VCaP (cell line): Measurements from ENCODE around the gene NXF2.
"Not testable (repeated sequence)": the region's sequence is repeated elsewhere in the genome, so short reads cannot be mapped to it uniquely, and the experiment has no call there.

Experiments used
- H3K27ac ChIP-seq: fragments of 450-650 bp; 2 replicates; pipeline ENCODE4 v1.5.1; 2017
- TF ChIP-seq, protein P1 (sequence below): fragments of 450-650 bp; conservative IDR thresholded peaks from 2 replicates; pipeline ENCODE4 v1.5.1; 2017; ENCODE audit warnings: mild to moderate bottlenecking, moderate library complexity

Gene NXF2, protein sequence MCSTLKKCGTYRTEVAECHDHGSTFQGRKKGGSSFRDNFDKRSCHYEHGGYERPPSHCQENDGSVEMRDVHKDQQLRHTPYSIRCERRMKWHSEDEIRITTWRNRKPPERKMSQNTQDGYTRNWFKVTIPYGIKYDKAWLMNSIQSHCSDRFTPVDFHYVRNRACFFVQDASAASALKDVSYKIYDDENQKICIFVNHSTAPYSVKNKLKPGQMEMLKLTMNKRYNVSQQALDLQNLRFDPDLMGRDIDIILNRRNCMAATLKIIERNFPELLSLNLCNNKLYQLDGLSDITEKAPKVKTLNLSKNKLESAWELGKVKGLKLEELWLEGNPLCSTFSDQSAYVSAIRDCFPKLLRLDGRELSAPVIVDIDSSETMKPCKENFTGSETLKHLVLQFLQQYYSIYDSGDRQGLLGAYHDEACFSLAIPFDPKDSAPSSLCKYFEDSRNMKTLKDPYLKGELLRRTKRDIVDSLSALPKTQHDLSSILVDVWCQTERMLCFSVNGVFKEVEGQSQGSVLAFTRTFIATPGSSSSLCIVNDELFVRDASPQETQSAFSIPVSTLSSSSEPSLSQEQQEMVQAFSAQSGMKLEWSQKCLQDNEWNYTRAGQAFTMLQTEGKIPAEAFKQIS

DNA sequence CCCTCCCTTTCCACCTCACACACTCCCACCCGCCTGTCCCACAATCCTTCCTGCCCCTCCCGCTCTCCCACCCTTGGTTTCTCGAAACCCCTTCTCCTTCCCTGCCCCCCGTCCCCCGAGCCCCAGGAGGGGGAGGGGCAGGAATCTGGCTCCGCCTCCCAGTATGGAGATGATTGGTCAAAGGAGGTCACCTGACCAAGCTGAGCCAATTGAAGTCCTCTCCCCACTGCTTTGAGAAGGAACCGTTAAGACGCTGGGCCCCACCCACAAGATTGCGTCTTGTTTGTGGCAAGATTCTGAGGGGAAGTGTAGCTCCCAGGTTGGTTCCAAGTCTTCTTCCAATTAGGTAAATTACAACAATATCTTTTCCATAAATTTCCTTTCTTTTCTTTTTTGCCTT lies at the start of gene NXF2:
Gene NXF2, plus strand, starts transcription at position 275 of the 400 bp plus-strand sequence. CDS start 59,912 bp downstream, outside the sequence.
- H3K27ac ChIP-seq, result not testable (repeated sequence)

DNA sequence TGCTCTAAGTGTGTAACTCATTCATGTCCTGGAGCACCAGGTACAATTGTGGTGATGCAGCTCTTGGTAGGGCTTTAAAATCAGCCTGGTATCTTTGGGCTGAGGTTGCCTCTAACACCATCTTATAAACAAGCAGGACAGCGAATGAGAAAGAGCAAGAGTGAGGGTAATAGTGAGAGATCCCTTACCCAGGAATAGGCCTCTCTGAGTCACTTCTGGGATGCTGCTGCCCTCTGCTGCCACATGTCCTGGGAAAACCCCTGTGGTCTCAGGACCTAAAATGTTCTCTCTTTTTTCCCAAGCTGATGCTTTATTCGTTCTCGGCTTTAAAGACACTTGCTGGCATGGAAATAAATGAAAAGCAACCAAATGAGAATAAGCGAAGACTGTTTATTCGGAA lies 39.0 kb upstream of the NXF2 start:
- H3K27ac ChIP-seq, result not testable (repeated sequence)

DNA sequence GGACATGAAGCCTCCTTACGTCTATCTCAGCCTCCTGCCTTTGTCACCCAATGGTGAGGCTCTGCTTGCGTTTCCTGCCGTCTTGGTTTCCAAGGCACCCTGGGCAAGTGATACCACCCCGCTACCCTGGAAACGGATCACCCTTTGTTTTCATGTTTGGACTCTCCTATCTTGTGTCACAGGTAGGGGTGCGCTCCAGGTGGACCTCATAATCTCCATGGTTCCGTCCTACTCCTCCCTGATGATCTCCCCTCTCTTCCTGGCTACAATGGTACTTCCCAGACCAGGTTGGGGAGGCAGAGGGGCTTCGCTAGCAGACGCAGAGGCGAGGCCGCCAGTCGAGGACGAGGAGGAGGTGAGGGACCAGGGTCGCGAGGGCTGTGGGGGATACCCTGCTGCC lies 32.0 kb upstream of the NXF2 start, which contains the start of gene TCP11X1:
Gene TCP11X1, plus strand, starts transcription at position 316 of the 400 bp plus-strand sequence.
- not testable (repeated sequence) for H3K27ac ChIP-seq

DNA sequence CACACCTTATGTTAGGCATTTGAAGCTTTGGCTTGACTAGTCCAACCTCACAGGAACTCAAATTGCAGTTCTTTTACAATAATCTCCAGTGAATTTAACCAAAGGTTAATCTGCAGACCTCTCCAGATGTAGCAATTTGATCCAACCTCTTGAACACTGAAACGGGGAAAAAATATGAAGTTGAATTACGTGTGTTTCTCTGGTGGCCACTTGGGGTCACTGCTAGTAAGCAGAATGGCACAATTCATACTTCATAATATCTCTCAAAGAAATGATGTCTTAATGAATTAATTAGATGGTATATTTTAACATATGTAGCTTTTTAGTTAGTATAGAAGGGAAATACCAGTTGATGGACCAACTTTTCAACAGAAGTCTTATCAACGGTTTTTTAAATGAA lies 30.5 kb upstream of the NXF2 start:
- not testable (repeated sequence) for H3K27ac ChIP-seq

DNA sequence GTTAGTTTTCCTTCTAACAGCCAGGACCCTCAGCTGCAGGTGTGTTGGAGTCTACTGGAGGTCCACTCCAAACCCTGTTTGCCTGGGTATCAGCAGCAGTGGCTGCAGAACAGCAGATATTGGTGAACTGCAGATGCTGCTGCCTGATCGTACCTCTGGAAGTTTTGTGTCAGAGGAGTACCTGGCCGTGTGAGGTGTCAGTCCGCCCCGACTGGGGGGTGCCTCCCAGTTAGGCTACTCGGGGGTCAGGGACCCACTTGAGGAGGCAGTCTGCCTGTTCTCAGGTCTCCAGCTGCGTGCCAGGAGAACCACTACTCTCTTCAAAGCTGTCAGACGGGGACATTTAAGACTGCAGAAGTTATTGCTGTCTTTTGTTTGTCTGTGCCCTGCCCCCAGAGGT lies 11.3 kb upstream of the NXF2 start:
- not testable (repeated sequence) for H3K27ac ChIP-seq

DNA sequence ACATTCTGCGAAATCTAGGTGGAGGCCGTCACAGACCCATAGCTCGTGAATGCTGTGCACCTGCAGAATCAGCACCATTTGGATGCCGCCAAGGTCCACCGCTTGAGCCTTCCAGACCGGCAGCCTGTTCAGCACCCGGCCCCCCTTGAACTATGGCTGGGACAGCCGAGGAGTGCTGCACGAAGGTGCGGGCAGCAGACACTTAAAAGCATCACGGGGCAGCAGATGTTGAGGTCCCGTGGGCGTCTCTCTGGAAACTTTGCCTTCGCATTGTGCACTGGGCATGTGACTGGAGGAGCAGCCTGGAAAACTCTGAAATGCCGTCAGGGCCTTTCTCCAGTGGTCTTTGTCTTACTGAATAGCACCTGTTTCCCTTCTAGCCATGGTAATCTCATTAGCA lies 6.7 kb upstream of the NXF2 start:
- not testable (repeated sequence) for H3K27ac ChIP-seq

DNA sequence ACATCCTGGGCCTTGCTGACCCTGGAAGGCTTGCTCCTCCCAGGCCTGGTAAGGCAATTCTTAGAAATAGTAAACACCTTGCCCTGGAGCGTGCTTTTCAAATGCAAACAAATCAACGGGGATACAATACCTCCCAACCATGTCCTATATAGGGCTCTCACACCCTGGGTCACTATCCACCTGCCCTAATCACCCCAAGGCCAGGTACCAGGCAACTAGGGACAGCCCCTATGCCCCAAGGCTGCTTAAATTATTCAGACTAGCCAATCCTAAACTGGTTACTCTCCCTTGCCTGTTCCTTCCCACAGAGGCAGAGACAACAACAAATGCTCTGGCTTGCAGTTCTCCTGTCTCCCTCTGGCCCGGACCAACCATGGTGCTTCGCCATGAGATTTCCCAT lies 25.3 kb downstream of the NXF2 start:
- not testable (repeated sequence) for H3K27ac ChIP-seq

DNA sequence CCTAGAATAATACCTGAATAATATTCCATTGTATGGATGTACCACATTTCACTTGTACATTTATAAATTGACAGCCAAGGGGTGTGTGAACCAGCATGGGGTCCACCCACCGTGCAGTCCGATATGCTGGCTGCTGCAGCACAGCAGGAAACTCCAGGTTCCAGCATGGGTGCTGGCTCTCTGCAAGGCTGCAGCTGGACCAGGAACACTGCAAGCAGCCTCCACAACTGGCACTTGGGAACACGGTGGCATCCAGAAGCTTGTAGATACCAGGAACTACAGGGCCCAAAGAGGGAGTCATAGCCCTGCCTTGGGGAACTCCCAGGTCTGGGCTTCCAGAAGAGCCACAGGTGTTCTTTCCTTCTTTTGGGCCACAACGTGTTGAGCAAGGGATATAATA lies 91.2 kb downstream of the NXF2 start:
- TF ChIP-seq, protein P1, sequence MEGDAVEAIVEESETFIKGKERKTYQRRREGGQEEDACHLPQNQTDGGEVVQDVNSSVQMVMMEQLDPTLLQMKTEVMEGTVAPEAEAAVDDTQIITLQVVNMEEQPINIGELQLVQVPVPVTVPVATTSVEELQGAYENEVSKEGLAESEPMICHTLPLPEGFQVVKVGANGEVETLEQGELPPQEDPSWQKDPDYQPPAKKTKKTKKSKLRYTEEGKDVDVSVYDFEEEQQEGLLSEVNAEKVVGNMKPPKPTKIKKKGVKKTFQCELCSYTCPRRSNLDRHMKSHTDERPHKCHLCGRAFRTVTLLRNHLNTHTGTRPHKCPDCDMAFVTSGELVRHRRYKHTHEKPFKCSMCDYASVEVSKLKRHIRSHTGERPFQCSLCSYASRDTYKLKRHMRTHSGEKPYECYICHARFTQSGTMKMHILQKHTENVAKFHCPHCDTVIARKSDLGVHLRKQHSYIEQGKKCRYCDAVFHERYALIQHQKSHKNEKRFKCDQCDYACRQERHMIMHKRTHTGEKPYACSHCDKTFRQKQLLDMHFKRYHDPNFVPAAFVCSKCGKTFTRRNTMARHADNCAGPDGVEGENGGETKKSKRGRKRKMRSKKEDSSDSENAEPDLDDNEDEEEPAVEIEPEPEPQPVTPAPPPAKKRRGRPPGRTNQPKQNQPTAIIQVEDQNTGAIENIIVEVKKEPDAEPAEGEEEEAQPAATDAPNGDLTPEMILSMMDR, result no peak

DNA sequence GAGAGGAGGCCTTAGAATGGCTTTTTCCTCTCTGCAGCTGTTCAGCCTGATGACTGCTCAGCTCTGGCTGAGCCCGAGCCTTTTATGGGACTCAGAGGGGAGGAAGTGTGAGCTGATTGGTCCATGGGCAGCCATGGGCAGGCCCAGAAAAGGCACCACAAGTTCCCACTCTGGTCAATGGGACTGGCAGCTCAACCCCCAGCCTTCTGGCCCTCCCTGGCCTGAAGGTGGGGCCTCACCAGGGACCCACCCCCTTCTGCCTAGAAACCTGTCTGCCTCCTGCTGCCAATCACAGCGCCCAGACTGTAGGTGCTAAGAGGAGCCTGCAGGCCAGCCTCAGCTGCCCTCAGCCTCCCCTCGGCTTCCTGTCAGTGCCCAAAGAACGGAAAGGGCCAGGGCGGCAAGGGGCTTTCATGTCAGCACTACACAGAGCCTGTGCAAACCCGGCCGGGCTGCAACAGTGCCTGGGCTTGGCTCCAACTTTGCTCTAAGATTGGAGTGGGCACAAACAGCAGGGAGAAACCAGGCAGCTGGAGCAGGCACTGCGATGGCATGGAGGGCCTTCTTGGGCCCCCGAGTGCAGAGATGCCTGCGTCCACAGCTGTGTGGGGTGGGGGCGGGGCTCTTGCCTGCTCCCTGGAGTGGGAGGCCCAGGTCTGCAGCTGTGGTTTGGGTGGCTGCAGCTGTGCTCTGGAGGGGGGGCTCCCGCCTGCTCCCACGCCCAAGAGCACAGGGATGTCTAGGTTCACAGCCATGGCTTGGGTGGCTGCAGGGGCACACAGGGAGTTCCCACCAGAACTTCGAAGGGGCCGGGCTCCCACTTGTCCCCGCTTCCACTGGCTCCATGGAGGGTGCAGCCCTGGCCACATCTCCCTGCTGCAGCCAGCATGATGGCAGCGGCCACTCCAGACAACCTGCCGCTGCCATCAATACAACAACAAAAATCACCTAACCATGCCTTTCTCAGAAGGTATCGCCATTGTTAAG lies 92.6 kb downstream of the NXF2 start:
- TF ChIP-seq, protein P1, result no peak
- H3K27ac ChIP-seq, result no peak overlapping the region

More for the DNA sequence above, 91.2 kb downstream of the NXF2 start:
- H3K27ac ChIP-seq, result no peak overlapping the region

DNA sequence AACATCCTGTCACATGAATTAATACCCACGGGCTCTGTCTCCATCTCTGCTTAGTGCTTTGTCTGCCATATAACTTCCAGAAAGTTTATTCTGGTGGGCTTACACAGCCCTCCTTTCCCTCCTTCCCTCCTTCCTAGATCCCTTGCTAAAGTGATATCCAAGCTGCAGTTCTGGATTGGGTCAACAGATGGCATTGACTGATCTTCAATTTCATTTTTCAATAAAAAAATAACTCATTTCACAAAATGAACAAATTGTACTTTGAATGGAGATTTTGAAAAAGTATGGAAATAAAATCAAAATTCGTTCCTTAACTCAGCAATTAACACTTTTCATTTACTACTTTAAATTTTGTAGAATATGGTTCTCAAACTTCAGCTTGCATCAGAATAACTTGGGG lies 94.9 kb downstream of the NXF2 start:
- TF ChIP-seq, protein P1, result peak; percentile 16; the same call in 1 of the 2 replicates
- H3K27ac ChIP-seq, result no peak overlapping the region

DNA sequence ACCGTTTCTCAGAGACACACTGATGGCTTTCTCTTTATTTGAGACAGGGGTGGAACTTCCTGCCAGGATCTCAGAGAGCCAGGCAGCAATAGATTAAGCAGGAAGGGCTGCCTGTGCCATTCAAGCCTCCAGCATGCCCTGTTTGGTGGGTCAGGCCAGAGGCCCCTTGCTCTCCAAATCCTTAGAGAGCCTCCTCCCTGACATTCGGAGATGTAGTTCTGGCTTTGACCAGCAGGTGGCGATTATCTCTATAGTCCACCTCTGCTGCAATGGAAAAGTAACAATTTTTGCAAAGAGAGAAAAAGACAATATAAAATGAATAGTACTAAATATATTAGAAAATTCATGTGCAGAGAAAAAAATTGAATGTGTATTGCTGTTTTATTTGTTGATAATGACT lies 98.9 kb downstream of the NXF2 start:
- TF ChIP-seq, protein P1, result peak; percentile 61
- H3K27ac ChIP-seq, result no peak overlapping the region
